T-cell (primary cell): ENCODE measurements around the gene OAT. TPM values are rescaled to one million over a fixed set of nuclear protein-coding genes. Genes with fewer than 3 reads are reported as not detected.

Source experiments
- ATAC-seq, 4 experiments: fragments of 200-7000 bp in 3 of 4; fragments of 150-1000 bp in 1 of 4; cut with Tn5 transposase; replicated peaks in 1 of 4; 1 replicate in 3 of 4; 2 replicates in 1 of 4; pipeline ENCODE4 v1.10.0; 2021; ENCODE audit warnings: moderate library complexity in 3 of 4, mild to moderate bottlenecking in 2 of 4, moderate number of reproducible peaks in 1 of 4
- CTCF ChIA-PET, 2 donors: fragments of 300-600 bp; sonication (Branson Sonifier 250); formaldehyde crosslinking; loops; one replicate each; lab custom pipeline; 2022; ENCODE audit warnings: antibody characterized with exemption in 2 of 2; lab: Charles Lee
- POLR2A ChIA-PET, 2 donors: fragments of 300-600 bp; sonication (Branson Sonifier 250); formaldehyde crosslinking; loops; one replicate each; lab custom pipeline; 2022; ENCODE audit warnings: antibody characterized with exemption in 2 of 2; lab: Charles Lee
- DNase-seq, 35 experiments: peaks; one replicate each; pipeline versions ENCODE4 v3.0.0 to v3.0.0-alpha.2; 2013 to 2023
- H3K27ac ChIP-seq: one replicate; pipeline ENCODE4 v1.5.1; 2013; ENCODE audit warnings: low read length
- H3K27me3 ChIP-seq, 2 experiments: replicated peaks in 1 of 2; 1 replicate in 1 of 2; 2 replicates in 1 of 2; pipeline versions ENCODE4 v1.6.1 to v1.7.0; 2013; ENCODE audit warnings: low read length in 1 of 2, mixed read lengths in 1 of 2; ENCODE audit not compliant: control insufficient read depth in 2 of 2, insufficient read depth in 2 of 2; ENCODE audit errors: extremely low read depth in 1 of 2
- H3K36me3 ChIP-seq, 2 donors: 1 replicate in 1 of 2; 2 replicates in 1 of 2; pipeline versions ENCODE4 v1.6.1 to v1.7.0; 2013; ENCODE audit warnings: low read length in 1 of 2; ENCODE audit not compliant: control insufficient read depth in 2 of 2, insufficient read depth in 1 of 2; ENCODE audit errors: extremely low read depth in 1 of 2
- H3K4me1 ChIP-seq, 2 experiments: 1 replicate in 1 of 2; 2 replicates in 1 of 2; pipeline versions ENCODE4 v1.6.1 to v1.7.0; 2013; ENCODE audit warnings: low read length in 2 of 2, mixed read lengths in 1 of 2; ENCODE audit not compliant: insufficient read depth in 2 of 2, control insufficient read depth in 1 of 2; ENCODE audit errors: extremely low read depth in 1 of 2
- H3K4me3 ChIP-seq, 2 donors: 1 replicate in 1 of 2; 2 replicates in 1 of 2; pipeline versions ENCODE4 v1.5.1 to v1.7.0; 2013; ENCODE audit warnings: mild to moderate bottlenecking in 2 of 2, low read length in 1 of 2, moderate library complexity in 1 of 2; ENCODE audit not compliant: control insufficient read depth in 1 of 2; ENCODE audit errors: extremely low read depth in 1 of 2
- H3K9me3 ChIP-seq: 2 replicates; pipeline ENCODE4 v1.7.0; 2013
- H3K27ac Mint-ChIP-seq, 2 donors: one replicate each; pipeline ENCODE4 v1.8.0; 2020 to 2021; ENCODE audit warnings: mild to moderate bottlenecking in 2 of 2, mixed read lengths in 2 of 2
- H3K27me3 Mint-ChIP-seq, 2 donors: one replicate each; pipeline ENCODE4 v1.8.0; 2021 to 2022; ENCODE audit warnings: mixed read lengths in 2 of 2
- H3K36me3 Mint-ChIP-seq: one replicate; pipeline ENCODE4 v1.8.0; 2021; ENCODE audit warnings: mixed read lengths
- H3K4me1 Mint-ChIP-seq, 3 donors: one replicate each; pipeline ENCODE4 v1.8.0; 2020 to 2022; ENCODE audit warnings: mixed read lengths in 3 of 3, mild to moderate bottlenecking in 1 of 3
- H3K4me3 Mint-ChIP-seq, 3 donors: one replicate each; pipeline ENCODE4 v1.8.0; 2020 to 2022; ENCODE audit warnings: mild to moderate bottlenecking in 3 of 3, mixed read lengths in 3 of 3, moderate library complexity in 3 of 3
- H3K9me3 Mint-ChIP-seq, 3 donors: one replicate each; pipeline ENCODE4 v1.8.0; 2020 to 2022; ENCODE audit warnings: mixed read lengths in 3 of 3
- WGBS: methylation state at CpG from one replicate; pipeline ENCODE4 v1.1.5; 2013; ENCODE audit warnings: missing lambda C conversion rate; ENCODE audit not compliant: insufficient coverage; 5-methylcytosine and 5-hydroxymethylcytosine counted together
- total RNA-seq, 35 experiments: library from RNA in 6 of 35; stranded (reverse) in 6 of 35; fragments of 120-200 nt in 1 of 35; gene quantifications; one replicate each; pipeline versions ENCODE4 v1.2.1 to v1.2.4 and lab custom pipeline; 2013 to 2026

OAT gene
- total RNA-seq, 5 donors from 2014 or later (not counting 1 experiment from before 2014, with no cell fraction given): 23.2 to 42.5 (median 38.1) TPM

- H3K27me3 ChIP-seq: peaks cover 0 to 17% of the 10 kb centered on the region in 2 experiments
- peaks cover 0 to 12% of the 10 kb centered on the region in 2 experiments for H3K4me1 ChIP-seq
- DNase-seq: no peak
- peaks cover 0 to 5% (median 3%) of the 10 kb centered on the region in 3 donors for H3K4me1 Mint-ChIP-seq
- H3K9me3 ChIP-seq: no peaks in the 10 kb centered on the region
- no peak overlapping the region for H3K27ac ChIP-seq
- H3K36me3 Mint-ChIP-seq: no peaks in the 10 kb centered on the region
- H3K36me3 ChIP-seq: no peaks in the 10 kb centered on the region
- no peaks in the 10 kb centered on the region for H3K9me3 Mint-ChIP-seq
- CTCF ChIA-PET: interaction anchor here (0.5 to 4.0 kb wide), 9 partner anchors 7 to 1993 kb away, joined by 3 to 73 read pairs (median 5); partner anchors contain the start of gene LHPP (in 1 of the 2)
- POLR2A ChIA-PET: no interaction called here
- H3K27me3 Mint-ChIP-seq: no peaks in the 10 kb centered on the region
- no peak for ATAC-seq
- no peak overlapping the region for H3K4me3 Mint-ChIP-seq
- 67% methylated on average over 1 of the region's 3 CpGs for WGBS
- no peak overlapping the region for H3K4me3 ChIP-seq
- no peak overlapping the region for H3K27ac Mint-ChIP-seq
Measured at GRCh38 chr10:124390471-124391187, 28.1 kb downstream of the OAT start.

- peaks cover 3 to 4% of the 10 kb centered on the region in 2 donors for H3K27me3 Mint-ChIP-seq
- no peaks in the 10 kb centered on the region for H3K9me3 Mint-ChIP-seq
- ATAC-seq (no peak), DNase-seq (peak in 1 of 35 experiments; percentile 11)
- peaks cover 3 to 26% of the 10 kb centered on the region in 2 experiments for H3K27me3 ChIP-seq
- H3K4me1 Mint-ChIP-seq: peaks cover 0 to 5% (median 3%) of the 10 kb centered on the region in 3 donors
- ChIA-PET POLR2A (interaction anchor here in 1 of 2 donors (0.6 kb wide), 1 partner anchor 338 kb away, joined by 3 read pairs; no protein-coding TSS in a partner anchor), CTCF (interaction anchor here (0.6 to 4.0 kb wide), 16 partner anchors 8 to 1992 kb away, joined by 3 to 73 read pairs (median 4); partner anchors contain the start of genes LHPP (in 1 of the 2) and OAT (in 1 of the 2))
- WGBS: 81% methylated on average over 25 of the region's 26 CpGs
- no peaks in the 10 kb centered on the region for H3K36me3 ChIP-seq
- peak overlapping the region; percentile 26 to 27 for H3K4me3 ChIP-seq
- H3K4me1 ChIP-seq: peaks cover 0 to 12% of the 10 kb centered on the region in 2 experiments
- no peaks in the 10 kb centered on the region for H3K9me3 ChIP-seq
- peak overlapping the region in 1 of 2 donors; percentile 58 for H3K27ac Mint-ChIP-seq
- no peaks in the 10 kb centered on the region for H3K36me3 Mint-ChIP-seq
- peak overlapping the region in 2 of 3 donors; percentile 44 to 46 for H3K4me3 Mint-ChIP-seq
- H3K27ac ChIP-seq: peak overlapping the region; percentile 18
Measured at GRCh38 chr10:124389613-124390361, 28.9 kb downstream of the OAT start.

- WGBS: 9% methylated on average over 64 of the region's 74 CpGs
- CTCF ChIA-PET: interaction anchor here (0.5 to 4.0 kb wide), 21 partner anchors 9 to 1235 kb away, joined by 3 to 73 read pairs (median 4); partner anchors contain the start of genes BUB3 (in 1 of the 2), LHPP (in 1 of the 2) and OAT (in 1 of the 2)
- Mint-ChIP-seq H3K27me3 (peaks cover 6 to 7% of the 10 kb centered on the region in 2 donors), H3K4me3 (peak overlapping the region; percentile 46 to 57 (median 57)), H3K27ac (peak overlapping the region in 1 of 2 donors; percentile 58), H3K36me3 (no peaks in the 10 kb centered on the region), H3K4me1 (peaks cover 0 to 5% (median 3%) of the 10 kb centered on the region in 3 donors), H3K9me3 (no peaks in the 10 kb centered on the region)
- Histone ChIP-seq H3K27me3 (peaks cover 3 to 33% of the 10 kb centered on the region in 2 experiments), H3K4me1 (peaks cover 0 to 12% of the 10 kb centered on the region in 2 experiments), H3K36me3 (no peaks in the 10 kb centered on the region), H3K9me3 (no peaks in the 10 kb centered on the region), H3K4me3 (peak overlapping the region; percentile 35 to 53), H3K27ac (peak overlapping the region; percentile 18)
- peak; percentile 97 to 98 (median 97) for ATAC-seq
- POLR2A ChIA-PET: interaction anchor here in 1 of 2 donors (0.6 kb wide), 1 partner anchor 339 kb away, joined by 3 read pairs; no protein-coding TSS in a partner anchor
- peak; percentile 73 to 97 (median 88) for DNase-seq
Measured at GRCh38 chr10:124388823-124389612, 29.7 kb downstream of the OAT start.

GRCh38 chr10:124388476-124388822 is 30.3 kb downstream of the OAT start:
- H3K27ac Mint-ChIP-seq: no peak overlapping the region
- WGBS: 90% methylated on average over 6 of the region's 9 CpGs
- peaks cover 8 to 11% of the 10 kb centered on the region in 2 donors for H3K27me3 Mint-ChIP-seq
- Histone ChIP-seq H3K9me3 (no peaks in the 10 kb centered on the region), H3K4me1 (peaks cover 0 to 12% of the 10 kb centered on the region in 2 experiments), H3K36me3 (no peaks in the 10 kb centered on the region), H3K27me3 (peaks cover 3 to 38% of the 10 kb centered on the region in 2 experiments), H3K4me3 (peak overlapping the region; percentile 35 to 53), H3K27ac (no peak overlapping the region)
- no peaks in the 10 kb centered on the region for H3K36me3 Mint-ChIP-seq
- H3K9me3 Mint-ChIP-seq: no peaks in the 10 kb centered on the region
- H3K4me3 Mint-ChIP-seq: peak overlapping the region; percentile 45 to 59 (median 46)
- ChIA-PET CTCF (interaction anchor here (1.4 to 4.0 kb wide), 3 partner anchors 15 to 392 kb away, joined by 18 to 73 read pairs (median 34); no protein-coding TSS in a partner anchor), POLR2A (no interaction called here)
- DNase-seq (no peak), ATAC-seq (no peak)
- peaks cover 0 to 5% (median 3%) of the 10 kb centered on the region in 3 donors for H3K4me1 Mint-ChIP-seq

GRCh38 chr10:124387078-124387874 is 31.4 kb downstream of the OAT start:
- ChIA-PET CTCF (interaction anchor here in 1 of 2 donors (3.1 kb wide), 1 partner anchor 391 kb away, joined by 34 read pairs; no protein-coding TSS in a partner anchor), POLR2A (no interaction called here)
- peaks cover 0 to 5% (median 3%) of the 10 kb centered on the region in 3 donors for H3K4me1 Mint-ChIP-seq
- H3K4me3 ChIP-seq: no peak overlapping the region
- H3K9me3 ChIP-seq: no peaks in the 10 kb centered on the region
- H3K27me3 Mint-ChIP-seq: peaks cover 11 to 15% of the 10 kb centered on the region in 2 donors
- no peaks in the 10 kb centered on the region for H3K36me3 ChIP-seq
- peaks cover 0 to 12% of the 10 kb centered on the region in 2 experiments for H3K4me1 ChIP-seq
- no peak overlapping the region for H3K27ac ChIP-seq
- 46% methylated on average over 4 of the region's 10 CpGs for WGBS
- no peaks in the 10 kb centered on the region for H3K9me3 Mint-ChIP-seq
- ATAC-seq (no peak), DNase-seq (peak in 1 of 35 experiments; percentile 15)
- H3K27me3 ChIP-seq: peaks cover 3 to 47% of the 10 kb centered on the region in 2 experiments
- no peaks in the 10 kb centered on the region for H3K36me3 Mint-ChIP-seq
- H3K4me3 Mint-ChIP-seq: peak overlapping the region in 2 of 3 donors; percentile 41 to 46
- H3K27ac Mint-ChIP-seq: no peak overlapping the region
